NK-92 (cell line): ENCODE results near the gene PRPF40B.

ENCODE experiments used
- DNase-seq: peaks from one replicate; lab custom pipeline; 2025; ENCODE audit not compliant: unreplicated experiment; lab: John Stamatoyannopoulos, UW

The PRPF40B gene

DNA sequence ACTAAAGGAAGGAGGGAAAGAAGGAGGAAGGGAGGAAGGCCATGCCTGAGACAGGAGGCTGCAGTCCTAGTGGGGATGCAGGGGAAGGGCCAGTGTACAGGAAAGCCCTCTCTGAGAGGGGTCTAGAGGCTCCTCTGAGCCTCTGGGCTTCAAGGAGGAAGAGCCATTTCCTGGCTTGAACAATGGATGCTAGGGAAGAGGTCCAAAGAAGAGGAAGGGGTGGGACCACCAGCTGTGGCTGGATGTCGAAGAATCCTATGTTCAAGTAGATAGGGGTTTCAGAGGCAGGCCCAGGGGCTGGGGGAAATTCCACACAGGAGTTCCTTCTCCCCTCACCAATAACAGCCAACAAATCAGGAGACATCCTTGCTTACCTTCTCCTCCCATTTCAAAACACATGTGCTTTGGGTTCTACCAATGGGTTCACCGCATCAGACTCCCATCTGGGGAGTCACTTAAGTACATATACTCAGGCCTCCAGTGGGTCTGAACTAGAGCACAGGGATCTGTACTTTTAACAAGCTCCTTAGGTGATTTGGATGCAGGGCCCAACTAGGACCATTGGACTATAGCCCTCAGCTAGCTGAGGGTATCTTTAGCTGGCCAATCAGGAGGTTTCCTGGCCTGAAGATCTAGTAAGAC lies 32.4 kb downstream of the PRPF40B start:
- DNase-seq: no peak

- DNase-seq: no peak
These were observed 34.9 kb downstream of the PRPF40B start for GRCh38 chr12:49658276-49658675.

DNA sequence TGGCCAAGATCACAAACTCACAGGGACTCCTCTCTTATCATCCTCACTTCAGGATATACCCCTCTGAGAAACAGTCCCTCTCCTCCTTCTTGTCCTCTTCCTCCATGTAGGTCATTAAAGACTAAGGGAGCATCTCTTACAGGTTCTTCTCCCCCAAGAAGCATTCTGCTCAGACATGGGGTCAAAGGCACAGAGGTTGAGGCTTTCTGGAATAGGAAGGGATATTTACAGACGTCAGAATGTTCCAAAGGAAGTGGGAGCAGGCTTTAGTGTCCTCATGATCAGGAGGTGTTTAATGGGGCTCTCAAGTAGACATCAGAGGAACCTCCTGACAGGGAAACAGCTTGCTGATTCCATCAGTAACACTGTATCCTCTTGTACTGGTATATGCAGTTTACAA lies 36.4 kb downstream of the PRPF40B start:
- DNase-seq: no peak

DNA sequence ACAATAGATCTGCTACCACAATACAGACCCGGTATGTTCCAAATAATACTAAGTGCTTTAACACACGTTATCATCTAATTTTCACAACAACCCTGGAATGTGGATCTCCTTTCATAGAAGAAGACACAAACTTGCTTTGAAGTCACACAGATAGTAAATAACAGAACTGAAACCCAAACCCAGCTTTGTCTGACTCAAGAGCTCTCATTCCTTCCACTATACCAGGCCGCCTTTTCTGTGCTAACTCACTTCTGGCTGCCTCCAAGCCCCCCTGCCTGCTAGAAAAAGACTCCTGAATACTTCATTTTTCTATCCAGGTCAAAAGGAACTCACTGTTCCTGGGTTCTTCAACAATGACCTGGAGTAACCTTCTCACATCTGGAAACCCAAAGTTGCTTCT lies 37.8 kb downstream of the PRPF40B start:
- no peak for DNase-seq

- no peak for DNase-seq
These were observed 38.4 kb downstream of the PRPF40B start for GRCh38 chr12:49661746-49662145.

DNA sequence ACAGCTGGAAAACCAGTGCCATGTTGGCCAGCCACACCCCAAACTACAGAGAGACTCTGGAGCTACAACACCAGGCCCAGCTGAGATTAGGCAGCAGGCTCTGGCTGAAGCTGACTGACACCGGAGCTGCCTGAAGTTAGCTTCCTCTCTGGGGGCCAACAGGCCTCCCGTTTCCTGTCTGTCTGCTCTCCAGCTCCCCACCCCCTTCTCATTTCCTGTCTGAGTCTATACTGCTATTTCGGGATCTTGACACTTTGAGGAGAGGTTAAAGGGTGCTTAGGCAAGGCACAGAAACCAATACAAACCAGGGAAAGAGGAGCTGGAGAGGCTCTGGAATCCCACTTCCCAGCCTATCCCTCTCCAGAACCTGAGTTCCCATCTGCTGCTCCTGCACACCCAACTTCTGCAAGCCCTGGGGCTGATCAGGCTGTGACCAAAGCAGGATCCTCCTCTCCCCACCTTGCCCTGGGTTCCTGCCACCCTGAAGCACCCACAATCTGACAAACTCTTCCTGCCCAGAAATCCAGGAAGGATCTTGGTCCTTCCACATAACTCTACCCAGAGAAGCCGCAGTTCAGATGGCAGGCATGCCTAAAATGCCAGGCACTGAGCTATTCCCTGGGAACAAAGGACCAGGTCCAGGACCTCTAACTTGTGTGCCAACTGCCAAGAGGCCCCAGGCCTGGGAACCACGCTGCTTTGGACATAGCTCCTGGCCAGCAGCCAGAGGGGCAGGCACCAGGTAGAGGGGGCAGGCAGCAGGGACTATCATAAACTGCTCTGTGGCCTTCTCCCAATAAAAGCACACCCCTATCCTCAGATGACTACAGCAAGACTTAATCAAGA lies 39.9 kb downstream of the PRPF40B start:
- DNase-seq: no peak

- DNase-seq: no peak
These were observed 40.8 kb downstream of the PRPF40B start for GRCh38 chr12:49664167-49664566.

- DNase-seq: no peak
These were observed 41.4 kb downstream of the PRPF40B start for GRCh38 chr12:49664591-49665239.

GRCh38 chr12:49665384-49665783 lies 42.0 kb downstream of the PRPF40B start:
- no peak for DNase-seq

DNA sequence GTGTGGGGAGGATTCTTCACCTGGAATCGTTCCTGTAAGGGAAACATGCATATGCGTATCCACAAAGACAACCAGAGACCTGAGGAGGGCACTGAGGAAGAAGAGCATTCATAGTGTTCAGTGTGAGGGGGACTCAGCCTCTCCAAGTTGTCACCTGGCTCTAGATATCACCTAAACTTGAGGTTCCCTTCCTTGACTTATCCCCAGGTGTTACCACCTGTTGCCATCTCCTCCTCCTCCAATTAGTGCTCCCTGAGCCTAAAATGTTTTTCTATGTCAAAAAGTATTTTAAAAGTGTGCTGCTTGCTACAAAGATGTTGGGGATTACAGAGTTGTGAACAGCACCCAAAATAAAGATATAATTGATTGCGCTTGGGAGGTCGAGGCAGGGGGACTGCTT lies 42.8 kb downstream of the PRPF40B start:
- no peak for DNase-seq

DNA sequence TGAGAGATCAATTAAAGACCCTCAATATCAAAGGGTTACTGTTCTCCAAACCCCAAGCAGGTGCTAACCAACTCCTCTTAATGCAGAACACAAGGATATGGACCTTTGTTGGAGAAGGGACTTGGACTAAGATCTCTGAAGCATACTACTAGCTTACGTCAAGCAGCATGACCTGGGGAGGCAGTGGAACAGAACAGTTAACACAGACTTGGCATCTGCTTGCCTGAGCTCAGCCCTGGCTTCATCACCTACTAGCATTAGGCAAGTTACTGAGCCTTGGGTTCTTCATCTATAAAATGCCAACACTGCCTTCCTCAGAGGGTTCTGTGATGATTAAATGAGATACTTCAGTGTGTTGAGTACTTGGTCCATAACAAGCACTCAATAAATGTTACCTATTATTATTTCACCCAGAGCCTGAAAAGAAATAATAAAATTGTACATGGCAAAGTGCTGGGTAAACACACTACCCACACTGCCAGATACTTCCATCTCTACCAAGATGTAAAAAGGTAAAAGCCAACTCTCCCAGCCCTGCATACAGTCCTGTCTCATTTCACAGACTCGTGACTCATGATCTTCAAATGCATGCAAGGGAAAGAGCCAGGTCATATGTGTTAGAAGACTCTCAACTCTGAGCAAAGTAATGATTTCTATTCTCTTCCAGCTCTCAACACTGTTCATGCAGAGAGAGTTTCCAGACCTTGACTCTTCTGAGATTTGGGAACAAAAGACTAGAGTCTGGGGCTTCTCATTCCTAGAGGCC lies 44.1 kb downstream of the PRPF40B start:
- DNase-seq: no peak

- no peak for DNase-seq
These were observed 46.4 kb downstream of the PRPF40B start for GRCh38 chr12:49669796-49670195.

- no peak for DNase-seq
These were observed 47.8 kb downstream of the PRPF40B start for GRCh38 chr12:49671031-49671765.

- DNase-seq: no peak
These were observed 49.2 kb downstream of the PRPF40B start for GRCh38 chr12:49672301-49673217.

- no peak for DNase-seq
These were observed 50.3 kb downstream of the PRPF40B start for GRCh38 chr12:49673446-49674317.

GRCh38 chr12:49674318-49674981 lies 51.1 kb downstream of the PRPF40B start:
- DNase-seq: no peak

GRCh38 chr12:49675137-49675536 lies 51.8 kb downstream of the PRPF40B start:
- DNase-seq: no peak

GRCh38 chr12:49678711-49679110 lies 55.4 kb downstream of the PRPF40B start:
- DNase-seq: no peak
